GM12878 (cell line): ENCODE measurements around the gene HNRNPAB. TPM values are rescaled to one million over a fixed set of nuclear protein-coding genes. Genes with fewer than 3 reads are reported as not detected.

Experiments used
- GATAD2B ChIP-seq: fragments of 450-650 bp; conservative IDR thresholded peaks from 2 replicates; pipeline ENCODE4 v1.6.1; 2017; ENCODE audit warnings: low read depth, mild to moderate bottlenecking, moderate library complexity
- HDAC6 ChIP-seq: fragments of 200-600 bp; sonication (generic); IDR thresholded peaks from one replicate; pipeline ENCODE4 v1.8.0; 2017; ENCODE audit warnings: antibody characterized with exemption; ENCODE audit not compliant: unreplicated experiment
- KDM1A ChIP-seq: fragments of 200-600 bp; sonication (generic); IDR thresholded peaks from 2 replicates; pipeline ENCODE4 v1.6.1; 2016; ENCODE audit warnings: borderline replicate concordance
- KLF5 ChIP-seq: fragments of 450-650 bp; IDR thresholded peaks from 2 replicates; pipeline ENCODE4 v1.6.1; 2014; ENCODE audit warnings: mild to moderate bottlenecking; ENCODE audit not compliant: partially characterized antibody
- LARP7 ChIP-seq: fragments of 450-650 bp; IDR thresholded peaks from 2 replicates; pipeline ENCODE4 v1.6.1; 2017; ENCODE audit warnings: mild to moderate bottlenecking
- RB1 ChIP-seq: fragments of 450-650 bp; formaldehyde crosslinking; IDR thresholded peaks from 2 replicates; pipeline ENCODE4 v1.6.1; 2017; ENCODE audit warnings: mild to moderate bottlenecking, borderline replicate concordance
- SIN3A ChIP-seq: IDR thresholded peaks from 2 replicates; pipeline ENCODE4 v1.6.1; 2012; ENCODE audit warnings: low read depth, low read length, improper control_type of control experiment
- ZBED1 ChIP-seq: IDR thresholded peaks from 2 replicates; pipeline ENCODE4 v1.6.1; 2016; ENCODE audit warnings: borderline replicate concordance
- polyA plus RNA-seq, 11 experiments: library from polyadenylated mRNA; depleted of rRNA in 4 of 11; unstranded in 6 of 11; stranded (reverse) in 5 of 11; fragments of >200 nt; fragmentation: Nextera tagmentation in 4 of 11; fragmentation: Illumina TruSeq in 1 of 11; extraction: Ambion mirVana in 4 of 11; extraction: Trizol in 1 of 11; gene quantifications; 1 replicate in 1 of 11; 2 replicates in 10 of 11; pipeline versions ENCODE4 v1.2.1 to v1.2.3, GENCODE V29; 2011 to 2016; ENCODE audit warnings: inconsistent platforms in 2 of 11, missing spikeins in 2 of 11, low read depth in 1 of 11
- total RNA-seq, 4 experiments: library from RNA; depleted of rRNA in 3 of 4; stranded (reverse); fragments of >200 nt in 3 of 4; fragmentation: Illumina TruSeq in 1 of 4; extraction: Trizol in 1 of 4; gene quantifications; 2 replicates each; pipeline versions ENCODE4 v1.2.1 to v1.2.3, GENCODE V29; 2013 to 2021
- TF ChIP-seq, protein P1 (sequence below): IDR thresholded peaks from 2 replicates; pipeline ENCODE4 v1.6.1; 2012; ENCODE audit warnings: improper control_type of control experiment, low read depth, low read length; ENCODE audit not compliant: insufficient replicate concordance

Gene HNRNPAB
- total and polyA plus RNA-seq, 10 of the 15 experiments (the other 5 are each of a cell fraction or from before 2014, with no cell fraction given) = 42.3 to 330 (median 230) TPM

- TF ChIP-seq, protein P1, sequence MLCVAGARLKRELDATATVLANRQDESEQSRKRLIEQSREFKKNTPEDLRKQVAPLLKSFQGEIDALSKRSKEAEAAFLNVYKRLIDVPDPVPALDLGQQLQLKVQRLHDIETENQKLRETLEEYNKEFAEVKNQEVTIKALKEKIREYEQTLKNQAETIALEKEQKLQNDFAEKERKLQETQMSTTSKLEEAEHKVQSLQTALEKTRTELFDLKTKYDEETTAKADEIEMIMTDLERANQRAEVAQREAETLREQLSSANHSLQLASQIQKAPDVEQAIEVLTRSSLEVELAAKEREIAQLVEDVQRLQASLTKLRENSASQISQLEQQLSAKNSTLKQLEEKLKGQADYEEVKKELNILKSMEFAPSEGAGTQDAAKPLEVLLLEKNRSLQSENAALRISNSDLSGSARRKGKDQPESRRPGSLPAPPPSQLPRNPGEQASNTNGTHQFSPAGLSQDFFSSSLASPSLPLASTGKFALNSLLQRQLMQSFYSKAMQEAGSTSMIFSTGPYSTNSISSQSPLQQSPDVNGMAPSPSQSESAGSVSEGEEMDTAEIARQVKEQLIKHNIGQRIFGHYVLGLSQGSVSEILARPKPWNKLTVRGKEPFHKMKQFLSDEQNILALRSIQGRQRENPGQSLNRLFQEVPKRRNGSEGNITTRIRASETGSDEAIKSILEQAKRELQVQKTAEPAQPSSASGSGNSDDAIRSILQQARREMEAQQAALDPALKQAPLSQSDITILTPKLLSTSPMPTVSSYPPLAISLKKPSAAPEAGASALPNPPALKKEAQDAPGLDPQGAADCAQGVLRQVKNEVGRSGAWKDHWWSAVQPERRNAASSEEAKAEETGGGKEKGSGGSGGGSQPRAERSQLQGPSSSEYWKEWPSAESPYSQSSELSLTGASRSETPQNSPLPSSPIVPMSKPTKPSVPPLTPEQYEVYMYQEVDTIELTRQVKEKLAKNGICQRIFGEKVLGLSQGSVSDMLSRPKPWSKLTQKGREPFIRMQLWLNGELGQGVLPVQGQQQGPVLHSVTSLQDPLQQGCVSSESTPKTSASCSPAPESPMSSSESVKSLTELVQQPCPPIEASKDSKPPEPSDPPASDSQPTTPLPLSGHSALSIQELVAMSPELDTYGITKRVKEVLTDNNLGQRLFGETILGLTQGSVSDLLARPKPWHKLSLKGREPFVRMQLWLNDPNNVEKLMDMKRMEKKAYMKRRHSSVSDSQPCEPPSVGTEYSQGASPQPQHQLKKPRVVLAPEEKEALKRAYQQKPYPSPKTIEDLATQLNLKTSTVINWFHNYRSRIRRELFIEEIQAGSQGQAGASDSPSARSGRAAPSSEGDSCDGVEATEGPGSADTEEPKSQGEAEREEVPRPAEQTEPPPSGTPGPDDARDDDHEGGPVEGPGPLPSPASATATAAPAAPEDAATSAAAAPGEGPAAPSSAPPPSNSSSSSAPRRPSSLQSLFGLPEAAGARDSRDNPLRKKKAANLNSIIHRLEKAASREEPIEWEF = no peak
- TF ChIP-seq HDAC6 (no peak), KDM1A (no peak), SIN3A (no peak), LARP7 (no peak), GATAD2B (no peak), RB1 (no peak), KLF5 (no peak), ZBED1 (no peak)
These were observed 22.9 kb downstream of the HNRNPAB start (continued) for GRCh38 chr5:178227138-178227659.
